OCI-LY7 (cell line): Measurements from ENCODE around the gene MDC1. TPM values are rescaled to one million over a fixed set of nuclear protein-coding genes. Genes with fewer than 3 reads are reported as not detected.

Source experiments
- BruUV-seq: library from RNA; stranded (reverse); fragments of 400-500 nt; replicated peaks from 2 replicates; lab custom pipeline; 2021; lab: Mats Ljungman, UMichigan
- CTCF ChIA-PET: fragments of 300-600 bp; sonication (Branson Sonifier 250); formaldehyde crosslinking; loops from one replicate; lab custom pipeline; 2022; ENCODE audit warnings: antibody characterized with exemption; ENCODE audit not compliant: unreplicated experiment; lab: Charles Lee
- POLR2A ChIA-PET: fragments of 300-600 bp; sonication (Branson Sonifier 250); formaldehyde crosslinking; loops from one replicate; lab custom pipeline; 2022; ENCODE audit warnings: antibody characterized with exemption; lab: Charles Lee
- DNase-seq: peaks from one replicate; pipeline ENCODE4 v3.0.0-alpha.2; 2015; ENCODE audit warnings: low spot score
- H2AFZ ChIP-seq: fragments of 200-600 bp; sonication (generic), shearing (Covaris generic); 2 replicates; pipeline ENCODE4 v1.6.1; 2014; ENCODE audit warnings: mild to moderate bottlenecking, antibody characterized with exemption, low read length, moderate library complexity
- H3K27ac ChIP-seq: fragments of 200-600 bp; sonication (generic); 2 replicates; pipeline ENCODE4 v1.5.1; 2014; ENCODE audit warnings: mixed run types, low read depth, mild to moderate bottlenecking, moderate library complexity, low read length, inconsistent platforms; ENCODE audit not compliant: poor library complexity, severe bottlenecking
- H3K36me3 ChIP-seq: fragments of 200-600 bp; sonication (generic); 2 replicates; pipeline ENCODE4 v1.6.1; 2014; ENCODE audit warnings: mild to moderate bottlenecking, antibody characterized with exemption, low read length, moderate library complexity, mixed read lengths; ENCODE audit not compliant: insufficient read depth
- H3K4me1 ChIP-seq: fragments of 200-600 bp; sonication (generic); 2 replicates; pipeline ENCODE4 v1.5.1; 2014; ENCODE audit warnings: mild to moderate bottlenecking, low read length; ENCODE audit not compliant: insufficient read depth, poor library complexity, severe bottlenecking
- H3K4me2 ChIP-seq: fragments of 200-600 bp; sonication (generic); 2 replicates; pipeline ENCODE4 v1.6.1; 2014; ENCODE audit warnings: mild to moderate bottlenecking, low read length
- H3K4me3 ChIP-seq: fragments of 200-600 bp; sonication (generic); 2 replicates; pipeline ENCODE4 v1.5.1; 2014; ENCODE audit warnings: mild to moderate bottlenecking, low read depth, low read length; ENCODE audit not compliant: poor library complexity, severe bottlenecking
- H3K79me2 ChIP-seq: fragments of 200-600 bp; sonication (generic); 2 replicates; pipeline ENCODE4 v1.6.1; 2016; ENCODE audit warnings: low read depth, mild to moderate bottlenecking, low read length, moderate library complexity, mixed read lengths; ENCODE audit not compliant: insufficient read depth
- H3K9me2 ChIP-seq: fragments of 200-600 bp; sonication (generic); 2 replicates; pipeline ENCODE4 v1.6.1; 2016; ENCODE audit warnings: mild to moderate bottlenecking, low read length, mixed read lengths; ENCODE audit not compliant: insufficient read depth
- H3K9me3 ChIP-seq: fragments of 200-600 bp; sonication (generic); 2 replicates; pipeline ENCODE4 v1.6.1; 2014; ENCODE audit warnings: mild to moderate bottlenecking, mixed run types, low read length, mixed read lengths
- H4K20me1 ChIP-seq: fragments of 200-600 bp; sonication (generic); 2 replicates; pipeline ENCODE4 v1.6.1; 2014; ENCODE audit warnings: mild to moderate bottlenecking, antibody characterized with exemption, low read length, moderate library complexity, mixed read lengths; ENCODE audit not compliant: insufficient read depth
- CTCF ChIP-seq: fragments of 200-600 bp; sonication (generic); conservative IDR thresholded peaks from 2 replicates; pipeline ENCODE4 v1.5.1; 2014; ENCODE audit warnings: mild to moderate bottlenecking, antibody characterized with exemption, low read length, moderate library complexity, mixed read lengths
- EZH2phosphoT487 ChIP-seq: fragments of 200-600 bp; sonication (generic); IDR thresholded peaks from 2 replicates; pipeline ENCODE4 v1.6.1; 2018; ENCODE audit warnings: low read depth, borderline replicate concordance, mild to moderate bottlenecking, mixed run types, antibody characterized with exemption, low read length, moderate library complexity, mixed read lengths
- intact Hi-C: fragments of 100-400 bp; cut with micrococcal nuclease; formaldehyde crosslinking; loops from one replicate; pipeline ENCODE4 v1.10.0; 2022; ENCODE audit not compliant: unreplicated experiment
- total RNA-seq, 2 experiments: library from RNA; depleted of rRNA in 1 of 2; stranded (reverse); fragments of >200 nt in 1 of 2; shearing (Covaris generic) in 1 of 2; gene quantifications; 2 replicates each; pipeline ENCODE4 v1.2.3, GENCODE V29; 2014 to 2022

MDC1 gene
- total RNA-seq, 2 experiments from 2014 or later = 41.6 to 107 TPM

GRCh38 chr6:30741063-30741779 lies 24.1 kb upstream of the MDC1 start:
- no peak overlapping the region for H2AFZ ChIP-seq
- H3K36me3 ChIP-seq = peaks cover 42% of the 10 kb centered on the region
- no peaks in the 10 kb centered on the region for H4K20me1 ChIP-seq
- ChIA-PET POLR2A (interaction anchor here (0.7 kb wide), 1 partner anchor 15 kb away, joined by 5 read pairs; no protein-coding TSS in a partner anchor), CTCF (interaction anchor here (0.8 kb wide), 1 partner anchor 11 kb away, joined by 3 read pairs; no protein-coding TSS in a partner anchor)
- H3K27ac ChIP-seq = no peak overlapping the region
- no peaks in the 10 kb centered on the region for H3K9me2 ChIP-seq
- H3K4me1 ChIP-seq = peaks cover 31% of the 10 kb centered on the region
- BruUV-seq = no TSS peak
- H3K4me2 ChIP-seq = peak overlapping the region; percentile 97
- DNase-seq = no peak
- no peak for TF ChIP-seq EZH2phosphoT487
- 0 out of 2 replicates have a peak, but pooled peaks have one; percentile 10 for TF ChIP-seq CTCF
- intact Hi-C loops = loop anchor here (5.0 kb wide), 2 partner anchors 124 to 184 kb away; partner anchors contain the start of genes GNL1, MRPS18B, PPP1R10 and PRR3
- peaks cover 10% of the 10 kb centered on the region for H3K79me2 ChIP-seq
- no peaks in the 10 kb centered on the region for H3K9me3 ChIP-seq
- peak overlapping the region; percentile 91 for H3K4me3 ChIP-seq

- peaks cover 49% of the 10 kb centered on the region for H3K36me3 ChIP-seq
- H3K9me2 ChIP-seq = no peaks in the 10 kb centered on the region
- intact Hi-C loops = loop anchor here (5.0 kb wide), 2 partner anchors 123 to 183 kb away; partner anchors contain the start of genes GNL1, MRPS18B, PPP1R10 and PRR3
- ChIA-PET CTCF (no interaction called here), POLR2A (interaction anchor here (0.7 kb wide), 1 partner anchor 15 kb away, joined by 5 read pairs; no protein-coding TSS in a partner anchor)
- no peak overlapping the region for H2AFZ ChIP-seq
- H4K20me1 ChIP-seq = no peaks in the 10 kb centered on the region
- H3K9me3 ChIP-seq = no peaks in the 10 kb centered on the region
- no peak overlapping the region for H3K4me3 ChIP-seq
- peaks cover 38% of the 10 kb centered on the region for H3K4me1 ChIP-seq
- no peak overlapping the region for H3K27ac ChIP-seq
- peaks cover 10% of the 10 kb centered on the region for H3K79me2 ChIP-seq
- DNase-seq = no peak
- TSS peak; percentile 17 for BruUV-seq
- TF ChIP-seq EZH2phosphoT487 (no peak), CTCF (no peak)
- no peak overlapping the region for H3K4me2 ChIP-seq
Measured at GRCh38 chr6:30740540-30740870, 23.4 kb upstream of the MDC1 start.

- H3K27ac ChIP-seq = no peak overlapping the region
- no peak overlapping the region for H2AFZ ChIP-seq
- TF ChIP-seq CTCF = no peak
- no peak for TF ChIP-seq EZH2phosphoT487
- POLR2A ChIA-PET = interaction anchor here (1.3 to 1.4 kb wide), 2 partner anchors 11 to 120 kb away, joined by 3 to 5 read pairs; partner anchors contain the start of gene MRPS18B
- H3K9me3 ChIP-seq = no peaks in the 10 kb centered on the region
- intact Hi-C loops = no loop called here
- peaks cover 24% of the 10 kb centered on the region for H3K4me1 ChIP-seq
- no peaks in the 10 kb centered on the region for H3K9me2 ChIP-seq
- no peak for DNase-seq
- no peaks in the 10 kb centered on the region for H4K20me1 ChIP-seq
- no peak overlapping the region for H3K4me3 ChIP-seq
- H3K4me2 ChIP-seq = no peak overlapping the region
- CTCF ChIA-PET = no interaction called here
- H3K36me3 ChIP-seq = peaks cover 58% of the 10 kb centered on the region
- TSS peak; percentile 17 for BruUV-seq
- H3K79me2 ChIP-seq = peaks cover 10% of the 10 kb centered on the region
Measured at GRCh38 chr6:30738532-30738931, 21.5 kb upstream of the MDC1 start.
